ENCODE data around the gene ARMC2. TPM values are rescaled to one million over a fixed set of nuclear protein-coding genes. Genes with fewer than 3 reads are reported as not detected.

ARMC2 gene
- total RNA-seq, 2 experiments from 2014 or later: 2.7 to 4.6 TPM

GRCh38 chr6:108941859-108942258 lies 93.6 kb downstream of the ARMC2 start:
- ChIA-PET POLR2A (no interaction called here), CTCF (interaction anchor here (5.0 kb wide), 1 partner anchor 131 kb away, joined by 29 read pairs; no protein-coding TSS in a partner anchor)
- no peaks in the 10 kb centered on the region for H3K27me3 Mint-ChIP-seq

GRCh38 chr6:108942556-108943492 lies 94.6 kb downstream of the ARMC2 start:
- peak overlapping the region; percentile 85 for H3K27ac Mint-ChIP-seq
- ATAC-seq (peak; percentile 97), DNase-seq (peak; percentile 76)
- H3K4me1 Mint-ChIP-seq (ENCODE audit: low read depth): peaks cover 46% of the 10 kb centered on the region
- intact Hi-C loops (cut with micrococcal nuclease): no loop called here
- H3K9me3 Mint-ChIP-seq: peaks cover 6% of the 10 kb centered on the region
- ChIA-PET POLR2A (no interaction called here), CTCF (interaction anchor here (0.8 to 5.0 kb wide), 4 partner anchors 13 to 130 kb away, joined by 3 to 29 read pairs (median 4); no protein-coding TSS in a partner anchor)
- no peaks in the 10 kb centered on the region for H3K36me3 Mint-ChIP-seq (ENCODE audit: low read depth)
- peak overlapping the region; percentile 61 for H3K4me3 Mint-ChIP-seq
- H3K27me3 Mint-ChIP-seq: no peaks in the 10 kb centered on the region
- no peak for TF ChIP-seq CTCF (IDR thresholded peaks at IDR 0.05)

More at GRCh38 chr6:108941859-108942258, 93.6 kb downstream of the ARMC2 start:
- DNase-seq (no peak), ATAC-seq (no peak)
- Mint-ChIP-seq H3K4me1 (ENCODE audit: low read depth) (peaks cover 43% of the 10 kb centered on the region), H3K4me3 (no peak overlapping the region), H3K9me3 (peaks cover 6% of the 10 kb centered on the region), H3K36me3 (ENCODE audit: low read depth) (no peaks in the 10 kb centered on the region), H3K27ac (no peak overlapping the region)
- TF ChIP-seq CTCF (IDR thresholded peaks at IDR 0.05): no peak
- intact Hi-C loops (cut with micrococcal nuclease): no loop called here

- no peak overlapping the region for H3K27ac Mint-ChIP-seq
Observed at GRCh38 chr6:108944071-108944470, 95.8 kb downstream of the ARMC2 start.

GRCh38 chr6:108944707-108945680 lies 96.8 kb downstream of the ARMC2 start:
- ChIA-PET CTCF (interaction anchor here (1.0 to 1.4 kb wide), 2 partner anchors 8 to 10 kb away, joined by 3 read pairs; no protein-coding TSS in a partner anchor), POLR2A (interaction anchor here (0.6 to 1.0 kb wide), 4 partner anchors 23 to 195 kb away, joined by 3 read pairs; no protein-coding TSS in a partner anchor)
- intact Hi-C loops (cut with micrococcal nuclease): no loop called here
- no peak for TF ChIP-seq CTCF (IDR thresholded peaks at IDR 0.05)
- DNase-seq: no peak
- Mint-ChIP-seq H3K4me1 (ENCODE audit: low read depth) (peaks cover 42% of the 10 kb centered on the region), H3K27me3 (no peaks in the 10 kb centered on the region), H3K27ac (no peak overlapping the region), H3K9me3 (peaks cover under 1% of the 10 kb centered on the region), H3K4me3 (no peak overlapping the region), H3K36me3 (ENCODE audit: low read depth) (no peaks in the 10 kb centered on the region)
- no peak for ATAC-seq

More at GRCh38 chr6:108944071-108944470, 95.8 kb downstream of the ARMC2 start:
- no peaks in the 10 kb centered on the region for H3K36me3 Mint-ChIP-seq (ENCODE audit: low read depth)
- H3K9me3 Mint-ChIP-seq: peaks cover 6% of the 10 kb centered on the region
- no peak for TF ChIP-seq CTCF (IDR thresholded peaks at IDR 0.05)
- ChIA-PET POLR2A (interaction anchor here (0.9 kb wide), 1 partner anchor 195 kb away, joined by 3 read pairs; no protein-coding TSS in a partner anchor), CTCF (interaction anchor here (0.8 to 5.0 kb wide), 4 partner anchors 9 to 129 kb away, joined by 3 to 29 read pairs (median 3); no protein-coding TSS in a partner anchor)
- DNase-seq (no peak), ATAC-seq (no peak)
- intact Hi-C loops (cut with micrococcal nuclease): no loop called here
- H3K4me3 Mint-ChIP-seq: no peak overlapping the region
- H3K27me3 Mint-ChIP-seq: no peaks in the 10 kb centered on the region
- peaks cover 46% of the 10 kb centered on the region for H3K4me1 Mint-ChIP-seq (ENCODE audit: low read depth)
